CD4-positive, alpha-beta T cell treated with Interleukin-6 for 4 hours (primary cell): ENCODE measurements around the gene IP6K1.
"Not testable (repeated sequence)": the region's sequence is repeated elsewhere in the genome, so short reads cannot be mapped to it uniquely, and the experiment has no call there.

Source experiments
- DNase-seq: peaks from one replicate; pipeline ENCODE4 v3.0.0-alpha.2; 2020; ENCODE audit warnings: mixed read lengths

IP6K1 gene

DNA sequence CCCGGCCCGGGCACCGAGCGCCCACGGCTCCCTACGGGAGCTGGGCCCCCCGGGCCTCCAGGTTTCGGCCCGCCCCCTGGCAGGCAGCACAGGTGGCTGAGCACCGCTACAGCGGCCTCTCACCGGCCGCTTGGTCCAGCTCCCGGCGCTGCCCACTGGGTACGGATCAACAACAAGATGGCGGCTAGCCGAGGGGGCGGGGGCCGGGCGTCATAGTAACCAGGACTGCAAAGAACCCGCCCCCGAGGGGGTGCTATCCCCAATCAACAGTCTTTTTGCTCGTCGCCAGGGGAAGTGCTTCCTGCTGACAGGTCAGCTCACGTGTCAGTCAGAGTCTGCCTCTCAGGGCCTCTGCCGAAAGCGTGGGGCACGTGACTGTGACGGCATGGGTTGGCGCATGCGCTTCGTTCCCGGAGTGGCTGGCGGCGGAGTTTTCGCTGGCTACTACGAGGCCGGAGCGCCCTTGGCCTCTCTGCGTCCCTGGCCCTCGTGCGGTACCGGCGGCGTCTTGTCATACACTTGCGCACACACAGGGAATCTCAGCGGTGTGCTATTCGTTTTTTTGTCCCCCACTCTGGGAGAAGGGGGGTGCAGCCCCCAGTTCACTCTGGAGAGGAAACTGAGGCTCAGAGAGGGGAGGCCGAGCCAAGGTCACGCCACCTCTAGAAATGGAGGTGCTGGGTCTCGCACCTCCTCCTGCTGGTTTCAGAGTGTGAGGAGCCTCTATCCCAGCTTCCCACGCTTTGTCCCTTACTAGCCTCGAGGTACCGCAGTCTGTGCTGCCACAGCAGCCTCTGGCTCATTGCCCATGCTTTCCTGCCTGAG is at the start of gene IP6K1:
Gene IP6K1 (minus strand): TSS at position 186 of the 825 bp plus-strand sequence. CDS start 38,502 bp downstream, outside the sequence.
- DNase-seq: peak; percentile 100

DNA sequence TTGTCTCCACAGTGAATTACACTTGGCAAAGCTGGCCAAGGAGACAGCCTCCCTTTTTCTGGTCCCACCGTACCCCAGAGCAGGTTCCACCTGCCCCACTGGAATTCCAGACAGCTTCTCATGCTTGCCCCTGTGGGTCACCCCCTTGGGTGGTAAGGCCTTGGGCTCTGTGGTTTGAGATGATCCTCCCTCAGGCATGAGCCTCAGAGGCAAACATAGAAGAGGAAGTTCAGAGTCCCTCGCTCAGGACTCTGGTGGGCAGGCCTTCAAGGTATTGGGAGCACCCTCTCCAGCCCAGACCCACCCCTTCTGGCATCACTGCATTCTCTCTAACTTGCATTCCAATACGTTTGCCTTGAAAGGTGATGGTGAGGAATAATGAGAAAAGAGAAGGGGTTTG is 45.0 kb upstream of the IP6K1 start:
- DNase-seq: no peak

DNA sequence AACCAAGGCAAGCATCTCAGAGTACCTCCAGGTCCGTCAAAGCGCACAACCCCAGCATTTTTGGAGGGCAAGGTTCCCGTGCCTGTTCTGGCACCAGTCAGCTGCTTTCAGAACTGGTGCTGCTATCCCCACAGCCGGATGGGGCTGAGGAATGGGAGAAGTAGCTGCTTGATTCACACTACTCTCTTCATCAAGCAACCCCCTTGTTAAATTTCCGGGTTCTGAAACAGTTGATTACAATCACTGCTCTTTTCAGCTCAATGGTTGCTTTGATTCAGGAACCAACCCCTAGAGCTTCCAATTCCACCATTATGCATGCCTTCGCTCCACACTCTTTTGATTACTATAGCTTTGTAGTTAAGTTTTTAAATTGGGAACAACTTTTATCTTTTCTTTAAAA is 39.7 kb upstream of the IP6K1 start:
- DNase-seq: no peak

DNA sequence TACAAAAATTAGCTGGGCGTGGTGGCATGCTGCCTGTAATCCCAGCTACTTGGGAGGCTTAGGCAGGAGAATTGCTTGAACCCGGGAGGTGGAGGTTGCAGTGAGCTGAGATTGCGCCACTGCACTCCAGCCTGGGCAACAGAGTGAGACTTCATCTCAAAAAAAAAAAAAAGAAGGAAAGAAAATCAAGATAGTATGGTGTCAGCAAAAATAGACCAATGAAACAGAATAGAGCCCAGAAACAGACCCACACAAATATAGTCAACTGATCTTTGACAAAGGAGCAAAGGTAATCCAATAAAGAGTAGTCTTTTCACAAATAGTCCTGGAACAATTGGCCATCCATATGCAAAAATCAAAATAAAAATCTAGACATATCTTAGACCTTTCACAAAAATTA is 36.8 kb upstream of the IP6K1 start:
- DNase-seq: not testable (repeated sequence)

DNA sequence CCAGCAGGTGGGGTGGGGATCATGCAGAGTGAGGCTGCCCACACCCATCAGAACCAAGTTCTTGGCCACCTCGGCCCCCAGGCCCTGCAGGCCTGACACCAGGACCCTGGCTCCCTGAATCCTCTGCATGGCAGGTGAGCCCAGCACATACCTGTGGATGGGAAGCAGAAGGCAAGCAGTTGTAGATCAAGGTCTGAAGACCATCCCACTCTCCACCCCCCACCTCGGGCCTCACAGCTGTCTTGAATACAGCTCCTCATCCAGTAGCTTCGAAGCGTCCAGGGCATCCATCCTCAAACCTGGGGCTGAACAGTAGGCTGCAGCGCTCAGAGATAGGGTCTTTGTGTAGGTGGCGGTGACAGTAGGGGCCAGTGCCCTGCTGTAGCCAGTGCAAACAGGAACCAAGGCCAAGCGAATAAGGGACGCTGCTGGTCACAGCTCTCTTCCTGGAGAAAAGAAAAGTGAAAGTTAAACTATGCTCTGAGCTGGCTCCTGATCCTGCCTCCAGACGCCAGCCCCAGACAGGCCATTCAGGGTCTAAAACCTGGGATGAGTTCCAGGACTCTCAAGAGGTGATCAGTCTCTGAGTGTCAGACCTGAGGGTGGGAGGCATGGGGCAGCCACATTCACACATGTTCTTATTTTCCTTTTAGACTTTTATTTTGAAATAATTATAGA is 27.3 kb upstream of the IP6K1 start, which contains the start of gene UBA7:
Gene UBA7 (minus strand): TSS at position 457 of the 678 bp plus-strand sequence. CDS start 166 bp downstream, at position 291.
- DNase-seq: peak; percentile 55

DNA sequence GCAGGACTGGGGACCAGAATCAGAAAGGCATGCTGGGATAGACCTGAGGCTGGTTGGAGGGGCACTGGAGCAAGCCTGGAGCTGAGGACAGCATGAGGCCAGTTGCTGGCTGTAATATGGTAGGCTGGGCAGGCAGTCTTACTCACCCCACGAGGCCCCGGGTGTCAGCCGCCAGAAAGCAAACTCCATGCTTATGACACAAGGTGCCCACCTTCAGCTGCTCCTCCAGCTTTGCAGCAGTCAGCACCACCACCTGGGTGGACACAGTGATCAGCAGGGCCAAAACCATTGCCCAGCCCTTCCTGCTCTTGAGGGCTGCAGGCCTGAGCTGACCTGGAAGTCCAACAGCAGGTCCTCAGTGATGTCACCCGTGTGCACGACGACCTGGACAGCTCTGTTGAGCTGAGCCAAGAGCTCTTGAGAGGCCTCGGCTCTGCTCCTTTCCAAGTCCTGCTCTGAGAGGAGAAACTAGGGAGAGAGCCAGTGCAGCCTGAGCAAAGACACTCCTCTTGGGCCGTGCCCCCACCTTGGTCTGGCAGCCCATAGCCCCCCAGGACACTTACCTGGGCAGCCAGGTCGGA is 26.7 kb upstream of the IP6K1 start:
- no peak for DNase-seq

DNA sequence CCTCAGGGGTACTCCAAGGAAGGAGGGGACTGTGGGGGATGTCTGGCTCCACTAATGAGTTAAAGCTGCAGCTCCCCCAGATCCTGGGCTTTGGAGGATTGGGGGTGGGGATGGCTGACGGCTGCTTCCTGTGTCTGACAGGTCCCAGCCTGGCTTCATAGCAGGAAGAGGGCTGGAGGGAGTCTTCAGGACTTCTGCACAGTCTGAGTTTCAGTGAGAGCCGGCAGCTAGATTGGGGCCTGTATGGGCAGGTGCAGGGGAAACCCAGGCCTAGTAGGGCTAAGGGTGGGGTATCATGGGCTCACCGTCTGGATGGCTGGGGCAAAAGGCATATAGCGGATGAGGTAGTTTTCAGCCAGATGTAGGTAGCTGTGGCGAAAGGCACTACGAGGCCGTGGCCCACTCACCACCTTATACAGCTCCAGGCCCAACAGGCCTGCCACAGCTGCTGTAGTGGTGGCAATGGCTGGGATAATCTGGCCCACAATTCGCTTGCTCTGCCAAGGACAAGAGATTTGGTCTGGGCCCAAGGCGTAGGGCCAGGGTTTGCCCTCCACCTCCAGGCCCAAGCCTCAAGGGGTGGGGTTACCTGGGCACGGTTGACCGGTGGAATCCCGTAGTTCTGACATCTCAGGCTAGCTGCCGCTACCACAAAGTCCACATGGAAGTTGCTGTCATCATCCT is 21.2 kb upstream of the IP6K1 start:
- no peak for DNase-seq

DNA sequence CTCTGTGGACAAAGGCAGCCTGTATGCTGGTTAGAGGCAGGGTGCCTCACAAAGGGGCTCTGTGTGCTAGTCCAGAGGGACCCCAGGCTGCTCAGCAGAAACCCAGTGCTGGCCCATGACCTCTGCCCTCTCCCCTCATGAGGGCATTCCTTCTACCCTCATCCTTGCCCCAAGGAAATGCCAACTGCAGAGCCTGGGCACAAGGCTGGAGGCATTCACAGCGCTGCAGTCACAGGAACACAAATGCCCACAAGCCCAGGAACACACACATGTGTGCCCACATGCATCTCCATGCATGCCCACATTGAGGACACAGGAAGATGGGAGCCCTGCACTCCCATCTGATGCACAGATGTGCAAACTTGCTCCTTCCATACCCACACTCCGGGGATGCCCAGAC is 20.5 kb upstream of the IP6K1 start:
- DNase-seq: no peak

DNA sequence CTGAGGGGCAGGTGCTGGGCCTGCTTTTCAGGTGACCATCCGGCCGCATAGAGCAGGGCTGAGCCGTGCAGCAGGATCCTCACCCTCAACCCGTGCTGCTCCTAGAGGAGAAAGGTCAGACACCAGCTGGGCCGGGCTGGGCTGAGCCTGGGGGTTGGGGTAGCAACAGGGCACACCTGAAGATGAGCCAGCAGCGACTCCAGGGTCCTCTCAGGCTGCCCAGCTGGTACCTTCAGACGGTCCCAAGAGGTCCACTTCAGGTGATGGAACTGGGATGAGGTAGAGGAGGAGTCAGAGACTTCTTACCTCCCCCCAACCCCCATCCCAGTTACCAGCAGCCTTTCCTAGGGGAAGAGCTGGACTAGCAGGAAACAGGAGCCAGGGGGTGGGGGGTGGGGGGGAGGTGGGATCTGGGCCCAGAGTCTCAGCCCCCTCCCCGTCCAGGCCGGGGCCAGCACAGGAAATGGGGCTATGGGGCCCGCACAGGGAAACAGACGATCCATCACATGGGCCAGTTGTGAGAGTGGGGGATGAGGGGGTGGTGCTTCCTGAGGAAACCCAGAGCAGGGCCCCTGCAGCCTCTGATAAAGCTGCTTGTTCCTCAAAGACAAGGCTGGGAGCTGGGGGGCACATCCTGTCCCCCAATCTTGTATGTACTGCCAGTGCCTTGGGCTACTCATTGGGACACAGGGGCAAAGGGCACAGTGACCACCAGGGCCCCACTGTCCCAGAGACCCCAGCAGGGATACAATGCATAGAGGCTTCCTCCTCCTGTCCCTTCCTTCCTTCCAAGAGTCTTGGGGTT is 19.8 kb upstream of the IP6K1 start:
- DNase-seq: peak; percentile 48

DNA sequence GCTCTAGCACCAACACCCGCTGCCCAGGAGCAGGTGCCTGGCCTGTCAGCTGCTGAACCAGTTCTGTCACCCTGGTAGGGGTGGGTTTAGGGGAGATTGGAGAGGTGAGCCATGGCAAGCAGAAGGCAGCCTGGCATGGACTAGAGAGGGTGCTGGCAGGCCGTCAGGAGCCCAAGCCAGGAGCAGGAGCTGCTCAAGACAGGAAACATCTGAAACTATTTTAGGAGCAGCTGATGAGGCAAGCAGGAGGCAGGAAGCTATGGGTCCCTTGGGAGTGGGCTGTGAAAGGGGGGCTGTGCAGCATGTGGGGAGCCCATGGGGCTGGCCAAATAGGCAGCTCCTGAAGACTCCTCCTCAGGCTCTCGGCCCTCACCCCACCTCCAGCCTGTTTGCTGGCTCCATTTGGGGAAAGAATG is 19.0 kb upstream of the IP6K1 start:
- no peak for DNase-seq

DNA sequence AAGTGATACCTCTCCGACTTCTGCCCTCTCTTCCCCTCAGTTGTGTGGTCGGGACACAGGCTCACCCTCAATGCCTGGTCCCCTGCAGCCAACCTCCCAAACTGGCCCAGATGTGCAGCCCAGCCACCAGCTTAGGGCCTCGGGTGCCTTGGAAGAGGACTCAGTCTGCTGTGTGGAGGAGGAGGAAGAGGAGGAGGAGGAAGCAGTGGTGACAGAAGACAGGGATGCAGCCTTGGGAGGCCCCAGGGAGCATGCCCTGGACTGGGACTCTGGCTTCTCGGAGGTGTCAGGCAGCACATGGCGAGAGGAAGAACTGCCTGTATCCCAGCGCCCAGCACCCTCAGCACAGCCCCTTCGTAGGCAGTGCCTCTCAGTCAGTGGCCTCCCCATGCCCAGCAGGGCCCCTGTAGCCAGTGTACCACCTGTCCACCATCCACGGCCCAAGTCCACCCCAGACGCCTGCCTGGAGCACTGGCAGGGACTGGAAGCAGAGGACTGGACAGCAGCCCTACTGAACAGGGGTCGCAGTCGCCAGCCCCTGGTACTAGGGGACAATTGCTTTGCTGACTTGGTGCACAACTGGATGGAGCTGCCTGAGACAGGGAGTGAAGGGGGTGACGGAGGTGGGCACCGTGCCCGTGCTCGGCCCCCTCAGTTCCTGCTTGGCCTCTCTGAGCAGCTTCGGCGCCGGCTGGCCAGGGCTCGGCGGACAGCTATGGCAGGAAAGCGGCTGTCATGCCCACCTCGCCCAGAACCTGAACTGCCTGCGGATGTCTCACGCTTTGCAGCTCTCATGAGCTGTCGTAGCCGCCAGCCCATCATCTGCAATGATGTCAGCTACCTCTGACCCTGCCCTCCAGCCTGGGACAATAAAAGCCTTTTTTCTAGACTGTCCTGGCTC is 18.0 kb upstream of the IP6K1 start:
- DNase-seq: no peak

DNA sequence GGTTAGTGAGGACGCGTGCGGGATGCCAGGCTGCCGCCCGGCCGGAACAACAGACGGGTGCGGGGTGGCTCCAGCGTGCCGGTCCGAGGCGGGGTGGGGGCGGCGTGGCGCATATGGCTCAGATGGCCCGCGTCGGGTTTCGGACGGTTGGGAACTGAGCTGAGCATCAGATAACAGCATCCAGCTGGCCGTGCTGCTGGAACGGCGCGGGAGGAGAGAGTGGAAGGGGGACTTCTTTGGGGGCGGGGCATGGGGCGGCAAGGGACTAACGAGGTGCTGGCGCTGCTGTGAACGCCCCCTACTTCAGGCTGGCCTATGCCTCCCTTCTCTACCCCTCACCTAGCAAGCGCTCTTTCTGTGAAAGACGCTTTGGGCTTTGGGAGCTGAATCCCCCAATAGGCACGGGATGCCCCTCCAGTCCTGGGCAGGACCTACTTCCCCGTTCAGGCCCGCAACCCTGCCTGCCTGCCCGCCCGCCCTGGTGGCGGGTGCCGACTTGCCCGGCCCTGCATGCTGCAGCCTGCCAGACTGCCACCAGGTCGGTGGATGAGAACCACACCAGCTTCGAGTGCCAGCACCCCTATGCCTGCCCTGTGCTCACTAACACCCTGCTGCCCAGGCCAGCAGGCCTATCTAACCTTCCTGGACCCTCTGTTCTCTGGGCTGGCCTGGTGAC is 17.3 kb upstream of the IP6K1 start:
- DNase-seq: peak; percentile 58

DNA sequence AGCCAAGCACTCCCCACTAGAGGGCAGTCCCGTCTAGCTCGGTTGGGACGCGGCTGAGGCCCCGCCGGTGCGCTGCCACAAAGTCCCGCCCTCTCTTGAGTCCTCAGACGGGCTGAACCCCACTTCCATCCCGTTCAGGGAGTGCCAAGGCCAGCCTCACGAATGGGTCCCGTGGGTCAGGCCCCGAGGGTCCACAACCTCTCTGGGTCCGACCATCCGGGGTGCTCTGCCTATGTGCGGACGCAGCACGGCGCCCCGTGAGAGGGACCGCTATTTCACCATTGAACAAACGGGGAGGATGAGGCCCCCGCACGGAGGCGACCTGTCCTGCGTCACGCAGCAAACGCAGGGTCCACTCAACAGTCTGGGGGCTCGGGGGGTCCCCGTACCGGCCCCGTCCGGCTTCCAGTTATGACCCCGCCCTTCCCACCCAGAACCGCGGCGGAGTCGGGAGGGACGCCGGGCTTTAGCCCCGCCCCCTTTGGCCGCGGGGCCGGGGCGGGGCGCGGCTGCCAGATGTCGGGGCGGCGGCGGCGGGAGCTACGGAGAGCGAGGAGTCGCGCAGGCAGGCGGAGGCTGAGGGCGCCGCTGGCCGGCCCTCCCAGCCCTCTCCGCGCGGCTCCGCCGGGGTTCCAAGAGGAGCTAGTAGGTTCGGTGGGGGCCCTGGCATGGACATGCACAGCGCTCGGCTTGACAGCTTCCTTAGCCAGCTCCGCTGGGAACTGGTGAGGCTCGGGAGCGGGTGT is 16.6 kb upstream of the IP6K1 start, which contains the start of gene INKA1:
Gene INKA1 (plus strand): TSS at position 543 of the 746 bp plus-strand sequence. CDS start 132 bp downstream, at position 675.
- DNase-seq: peak; percentile 93

DNA sequence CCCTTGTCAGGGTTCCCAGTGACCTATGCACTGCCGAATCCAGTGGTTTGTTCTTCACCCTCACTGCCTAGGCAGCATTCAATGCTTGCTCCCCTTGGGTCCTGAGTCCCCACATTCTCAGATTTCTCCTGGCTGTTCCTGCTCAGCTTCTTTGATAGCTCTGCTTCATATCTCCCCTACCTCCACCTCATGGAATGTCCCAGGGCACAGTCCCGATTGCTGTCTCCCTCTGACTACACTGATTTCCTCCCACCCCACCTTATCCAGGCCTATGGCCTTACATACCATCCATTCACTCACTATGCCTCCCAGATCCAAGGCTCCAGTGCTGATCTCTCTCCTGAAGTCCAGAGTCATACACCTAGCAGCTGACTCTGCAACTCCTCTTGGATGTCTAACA is 14.8 kb upstream of the IP6K1 start:
- DNase-seq: no peak

DNA sequence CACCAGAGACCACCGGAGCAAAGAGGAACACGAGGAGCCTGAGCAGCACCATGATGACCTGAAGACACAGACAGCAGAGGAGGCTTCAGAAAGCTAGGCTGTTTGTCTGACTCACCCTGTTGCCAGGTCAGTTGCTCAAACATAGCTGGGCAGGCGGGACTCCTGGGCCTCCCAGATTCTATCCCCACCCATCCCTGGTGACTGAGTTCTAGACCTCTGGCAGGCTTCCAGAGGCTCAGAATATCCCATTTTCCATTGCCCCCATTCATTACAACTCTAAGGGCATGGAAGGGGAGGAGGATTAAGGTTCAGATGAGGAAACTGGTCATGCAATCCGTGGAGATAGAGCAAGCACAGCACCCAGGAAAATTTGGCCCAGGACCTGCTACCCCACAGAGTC is 13.4 kb upstream of the IP6K1 start, which contains the start of gene CDHR4:
Gene CDHR4 (minus strand): TSS at position 113 of the 400 bp plus-strand sequence. CDS start 61 bp downstream, at position 52.
- no peak for DNase-seq

DNA sequence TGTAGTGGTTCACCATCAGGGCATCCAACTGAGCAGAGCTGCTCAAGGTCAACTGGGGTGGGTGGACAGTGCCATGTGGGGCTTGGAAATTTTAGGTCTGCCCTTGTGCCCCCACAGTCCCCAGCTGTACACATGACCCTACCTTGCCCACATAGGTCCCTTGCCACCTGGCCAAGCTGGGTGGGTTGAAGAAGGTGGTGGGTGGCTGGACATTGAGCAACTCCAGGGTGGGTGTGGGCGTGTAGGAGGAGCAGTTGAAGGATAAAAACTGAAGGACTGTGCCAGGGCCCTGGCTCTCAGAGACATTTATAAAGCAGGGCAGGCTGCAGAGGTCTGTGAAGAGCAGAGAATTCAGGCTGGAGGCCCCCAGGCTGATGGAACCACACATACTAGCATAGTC is 12.8 kb upstream of the IP6K1 start:
- no peak for DNase-seq

DNA sequence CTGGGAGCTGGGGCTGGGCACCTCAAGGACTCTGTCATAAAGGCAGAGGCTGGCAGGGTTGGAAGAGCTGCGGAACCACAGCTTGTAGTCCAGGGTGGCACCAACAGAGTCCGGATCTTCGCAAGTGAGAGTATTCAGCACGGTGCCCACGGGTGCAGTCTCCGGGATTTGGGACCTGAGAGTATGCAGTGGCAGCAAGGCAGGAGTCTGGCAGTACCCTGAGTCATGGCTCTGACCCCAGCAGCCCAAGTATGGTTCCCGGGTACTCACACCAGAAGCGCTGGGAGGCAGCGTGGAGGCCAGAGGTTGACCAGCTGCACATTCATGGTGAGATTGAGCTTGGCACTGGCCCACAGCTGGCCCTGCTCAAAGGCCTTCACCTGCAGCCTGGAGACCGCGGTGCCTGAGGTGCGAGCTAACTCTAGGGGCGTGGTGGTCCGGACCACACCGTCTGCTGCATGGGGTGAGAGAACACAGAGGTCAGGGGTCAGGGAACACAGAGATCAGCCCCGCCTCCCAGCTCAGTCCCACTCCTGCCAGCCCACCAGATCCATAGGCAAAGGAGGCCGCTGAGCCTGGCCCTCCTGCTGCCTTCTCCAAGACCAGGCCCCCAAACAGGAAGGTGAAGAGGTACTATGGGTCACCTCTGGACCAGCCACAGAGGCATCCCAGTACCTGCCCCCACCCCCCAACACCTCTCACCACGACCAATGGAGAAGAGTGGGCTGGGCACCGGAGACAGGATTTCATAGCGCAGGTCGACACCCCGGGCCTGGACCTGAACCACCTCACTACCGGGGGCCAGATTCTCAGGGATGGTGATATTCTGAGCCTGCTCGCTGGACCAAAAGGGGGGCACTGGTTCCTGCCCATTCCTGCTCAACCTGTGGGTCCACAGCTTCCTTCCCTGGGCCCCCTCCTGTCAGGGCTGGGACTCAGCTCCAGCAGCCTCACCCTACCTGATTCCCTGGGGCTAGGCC is 8.9 kb upstream of the IP6K1 start:
- no peak for DNase-seq

DNA sequence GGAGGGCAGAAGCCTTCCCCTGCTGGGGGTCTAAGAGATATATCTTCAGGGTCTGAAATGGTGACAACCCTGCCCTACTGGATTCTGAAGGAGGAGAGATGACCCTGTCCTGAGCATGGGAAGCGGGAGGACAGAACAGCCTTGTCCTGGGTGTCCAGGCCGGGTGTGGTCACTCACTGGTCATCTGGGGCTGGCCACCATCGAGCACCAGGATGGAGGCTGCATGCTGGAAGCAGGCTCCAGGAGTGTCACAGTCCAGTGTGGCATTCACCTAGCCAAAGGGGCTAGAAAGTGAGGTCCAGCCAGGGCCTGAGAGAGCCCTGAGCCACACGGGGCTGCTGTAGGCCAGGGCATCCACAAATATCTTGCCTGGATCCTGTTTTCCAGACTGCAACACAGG is 8.1 kb upstream of the IP6K1 start:
- DNase-seq: no peak
